ENCODE measurements around the gene FGD1. TPM values are rescaled to one million over a fixed set of nuclear protein-coding genes. Genes with fewer than 3 reads are reported as not detected.

Gene FGD1
- total RNA-seq, 4 donors from 2014 or later, result 1.1 to 3.0 (median 2.5) TPM

GRCh38 chrX:54482839-54483593 is 13.0 kb downstream of the FGD1 start:
- Histone ChIP-seq H3K4me1 (peaks cover 8 to 29% (median 16%) of the 10 kb centered on the region in 4 donors), H3K36me3 (no peaks in the 10 kb centered on the region), H3K9me3 (no peaks in the 10 kb centered on the region), H3K27me3 (no peaks in the 10 kb centered on the region), H3K4me3 (peak overlapping the region in 1 of 4 donors; percentile 11), H3K27ac (peak overlapping the region; percentile 63 to 75 (median 70))
- in situ Hi-C loops (cut with MboI; ENCODE audit: low pct_ligation_motif_present in 1 of 4, low pct_unique_long_range_greater_than_20kb in 1 of 4, low sequenced_read_pairs in 3 of 4), result no loop called here
- WGBS, 2 donors (ENCODE audit: low coverage in 1 of 2), result 31 to 50% methylated on average over 1 to 21 of the region's 21 CpGs
- DNase-seq, result peak; percentile 25
- no peak for TF ChIP-seq POLR2AphosphoS5 (IDR thresholded peaks at IDR 0.05)
- TF ChIP-seq, protein P1, sequence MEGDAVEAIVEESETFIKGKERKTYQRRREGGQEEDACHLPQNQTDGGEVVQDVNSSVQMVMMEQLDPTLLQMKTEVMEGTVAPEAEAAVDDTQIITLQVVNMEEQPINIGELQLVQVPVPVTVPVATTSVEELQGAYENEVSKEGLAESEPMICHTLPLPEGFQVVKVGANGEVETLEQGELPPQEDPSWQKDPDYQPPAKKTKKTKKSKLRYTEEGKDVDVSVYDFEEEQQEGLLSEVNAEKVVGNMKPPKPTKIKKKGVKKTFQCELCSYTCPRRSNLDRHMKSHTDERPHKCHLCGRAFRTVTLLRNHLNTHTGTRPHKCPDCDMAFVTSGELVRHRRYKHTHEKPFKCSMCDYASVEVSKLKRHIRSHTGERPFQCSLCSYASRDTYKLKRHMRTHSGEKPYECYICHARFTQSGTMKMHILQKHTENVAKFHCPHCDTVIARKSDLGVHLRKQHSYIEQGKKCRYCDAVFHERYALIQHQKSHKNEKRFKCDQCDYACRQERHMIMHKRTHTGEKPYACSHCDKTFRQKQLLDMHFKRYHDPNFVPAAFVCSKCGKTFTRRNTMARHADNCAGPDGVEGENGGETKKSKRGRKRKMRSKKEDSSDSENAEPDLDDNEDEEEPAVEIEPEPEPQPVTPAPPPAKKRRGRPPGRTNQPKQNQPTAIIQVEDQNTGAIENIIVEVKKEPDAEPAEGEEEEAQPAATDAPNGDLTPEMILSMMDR (IDR thresholded peaks at IDR 0.05), result no peak
- TF ChIP-seq POLR2A (IDR thresholded peaks at IDR 0.05), result no peak
- intact Hi-C loops (cut with DNase I; ENCODE audit: low total_unique reads), result no loop called here

GRCh38 chrX:54479136-54480111 is 16.6 kb downstream of the FGD1 start:
- no peak for DNase-seq
- TF ChIP-seq POLR2A (IDR thresholded peaks at IDR 0.05) (no peak), POLR2AphosphoS5 (IDR thresholded peaks at IDR 0.05) (no peak), EP300 (IDR thresholded peaks at IDR 0.05; ENCODE audit: low read depth) (no peak)
- TF ChIP-seq, protein P1 (IDR thresholded peaks at IDR 0.05), result no peak
- Histone ChIP-seq H3K27ac (no peak overlapping the region), H3K36me3 (no peaks in the 10 kb centered on the region), H3K4me3 (no peak overlapping the region), H3K27me3 (no peaks in the 10 kb centered on the region), H3K4me1 (peaks cover 8 to 25% (median 15%) of the 10 kb centered on the region in 4 donors), H3K9me3 (no peaks in the 10 kb centered on the region)
- in situ Hi-C loops (cut with MboI; ENCODE audit: low pct_ligation_motif_present in 1 of 4, low pct_unique_long_range_greater_than_20kb in 1 of 4, low sequenced_read_pairs in 3 of 4) (no loop called here), intact Hi-C loops (cut with DNase I; ENCODE audit: low total_unique reads) (no loop called here)
- WGBS, 2 donors (ENCODE audit: low coverage in 1 of 2), result 43% methylated on average over 9 of the region's 9 CpGs; no CpG with 5 or more reads in 1 of the 2 donors

- Histone ChIP-seq H3K4me3 (no peak overlapping the region), H3K36me3 (no peaks in the 10 kb centered on the region), H3K9me3 (no peaks in the 10 kb centered on the region), H3K27me3 (no peaks in the 10 kb centered on the region), H3K4me1 (peaks cover 0 to 2% (median 0%) of the 10 kb centered on the region in 4 donors), H3K27ac (no peak overlapping the region)
- no peak for DNase-seq
- in situ Hi-C loops (cut with MboI; ENCODE audit: low pct_ligation_motif_present in 1 of 4, low pct_unique_long_range_greater_than_20kb in 1 of 4, low sequenced_read_pairs in 3 of 4), result no loop called here
- TF ChIP-seq POLR2A (IDR thresholded peaks at IDR 0.05) (no peak), EP300 (IDR thresholded peaks at IDR 0.05; ENCODE audit: low read depth) (no peak), POLR2AphosphoS5 (IDR thresholded peaks at IDR 0.05) (no peak)
- TF ChIP-seq, protein P1 (IDR thresholded peaks at IDR 0.05), result no peak
- intact Hi-C loops (cut with DNase I; ENCODE audit: low total_unique reads), result no loop called here
- 84 to 100% methylated on average over 1 to 10 of the region's 10 CpGs for WGBS, 2 donors (ENCODE audit: low coverage in 1 of 2)
Measured at GRCh38 chrX:54473993-54474859, 21.8 kb downstream of the FGD1 start.

All from transverse colon (tissue), 4 donors.